Loucy (cell line): Measurements from ENCODE around the gene CAB39.

ENCODE experiments used
- H2AFZ ChIP-seq: fragments of 200-600 bp; sonication (generic); 2 replicates; pipeline ENCODE4 v1.6.0; 2016; ENCODE audit warnings: antibody characterized with exemption, mild to moderate bottlenecking, low read length, moderate library complexity
- H3F3A ChIP-seq: fragments of 200-600 bp; 2 replicates; pipeline ENCODE4 v1.6.0; 2016; ENCODE audit warnings: antibody characterized with exemption, low read depth, mild to moderate bottlenecking
- H3K27me3 ChIP-seq: fragments of 200-600 bp; sonication (generic); 2 replicates; pipeline ENCODE4 v1.6.1; 2014; ENCODE audit warnings: low read length, mild to moderate bottlenecking; ENCODE audit not compliant: insufficient read depth, poor library complexity, severe bottlenecking
- H3K36me3 ChIP-seq: fragments of 200-600 bp; sonication (generic); 2 replicates; pipeline ENCODE4 v1.6.1; 2016; ENCODE audit warnings: low read length; ENCODE audit not compliant: insufficient read depth
- H3K4me1 ChIP-seq: fragments of 200-600 bp; sonication (generic); 2 replicates; pipeline ENCODE4 v1.5.1; 2014; ENCODE audit warnings: low read length, mild to moderate bottlenecking; ENCODE audit not compliant: insufficient read depth, poor library complexity, severe bottlenecking
- H3K4me2 ChIP-seq: fragments of 200-600 bp; sonication (generic); 2 replicates; pipeline ENCODE4 v1.6.0; 2014; ENCODE audit warnings: antibody characterized with exemption, low read length, low read depth, mild to moderate bottlenecking; ENCODE audit not compliant: poor library complexity, severe bottlenecking
- H3K4me3 ChIP-seq: fragments of 200-600 bp; sonication (generic); 2 replicates; pipeline ENCODE4 v1.5.1; 2014; ENCODE audit warnings: low read length, mild to moderate bottlenecking, mixed read lengths; ENCODE audit not compliant: poor library complexity, severe bottlenecking
- H3K79me2 ChIP-seq: fragments of 200-600 bp; sonication (generic); 2 replicates; pipeline ENCODE4 v1.6.1; 2014; ENCODE audit warnings: low read length; ENCODE audit not compliant: insufficient read depth
- H3K9ac ChIP-seq: fragments of 200-600 bp; sonication (generic); 2 replicates; pipeline ENCODE4 v1.6.0; 2014; ENCODE audit warnings: mild to moderate bottlenecking, low read depth, low read length, moderate library complexity; ENCODE audit not compliant: poor library complexity, severe bottlenecking
- H3K9me2 ChIP-seq: fragments of 200-600 bp; sonication (generic); replicated peaks from 2 replicates; pipeline ENCODE4 v1.6.1; 2016; ENCODE audit warnings: low read depth, low read length, mixed read lengths
- H3K9me3 ChIP-seq: fragments of 200-600 bp; sonication (generic); 2 replicates; pipeline ENCODE4 v1.6.1; 2014; ENCODE audit warnings: mild to moderate bottlenecking, antibody characterized with exemption, low read length, low read depth; ENCODE audit not compliant: insufficient read depth
- H4K20me1 ChIP-seq: fragments of 200-600 bp; sonication (generic); 2 replicates; pipeline ENCODE4 v1.6.0; 2014; ENCODE audit warnings: antibody characterized with exemption, low read length, mild to moderate bottlenecking; ENCODE audit not compliant: insufficient read depth, poor library complexity, severe bottlenecking
- EZH2phosphoT487 ChIP-seq: fragments of 200-600 bp; IDR thresholded peaks from 2 replicates; pipeline ENCODE4 v1.6.1; 2018; ENCODE audit warnings: antibody characterized with exemption, mild to moderate bottlenecking, moderate library complexity, borderline replicate concordance
- TF ChIP-seq, protein P1 (sequence below): fragments of 200-600 bp; sonication (generic); conservative IDR thresholded peaks from 2 replicates; pipeline ENCODE4 v1.5.1; 2014; ENCODE audit warnings: mild to moderate bottlenecking, antibody characterized with exemption, low read length

CAB39 gene

DNA sequence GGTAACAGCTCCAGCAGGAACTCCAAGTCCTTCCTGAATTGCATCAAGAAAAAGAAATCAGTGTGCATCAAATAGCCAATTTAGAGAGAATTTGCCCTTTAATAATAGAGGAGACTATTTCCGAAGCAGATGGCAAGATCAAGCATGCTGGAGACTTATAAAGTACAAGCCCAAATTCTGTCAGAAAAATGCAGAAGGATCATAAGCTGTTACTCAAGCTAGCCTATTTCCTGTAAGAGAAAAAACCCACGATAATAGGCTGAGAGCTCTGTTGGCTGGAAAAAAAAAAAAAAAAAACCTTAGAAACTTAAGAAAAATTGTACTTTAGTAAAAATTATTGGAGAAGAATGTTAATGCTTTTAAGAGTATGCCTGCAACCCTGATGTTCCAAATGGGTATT lies 127.7 kb downstream of the CAB39 start:
- no peak for TF ChIP-seq EZH2phosphoT487
- TF ChIP-seq, protein P1, sequence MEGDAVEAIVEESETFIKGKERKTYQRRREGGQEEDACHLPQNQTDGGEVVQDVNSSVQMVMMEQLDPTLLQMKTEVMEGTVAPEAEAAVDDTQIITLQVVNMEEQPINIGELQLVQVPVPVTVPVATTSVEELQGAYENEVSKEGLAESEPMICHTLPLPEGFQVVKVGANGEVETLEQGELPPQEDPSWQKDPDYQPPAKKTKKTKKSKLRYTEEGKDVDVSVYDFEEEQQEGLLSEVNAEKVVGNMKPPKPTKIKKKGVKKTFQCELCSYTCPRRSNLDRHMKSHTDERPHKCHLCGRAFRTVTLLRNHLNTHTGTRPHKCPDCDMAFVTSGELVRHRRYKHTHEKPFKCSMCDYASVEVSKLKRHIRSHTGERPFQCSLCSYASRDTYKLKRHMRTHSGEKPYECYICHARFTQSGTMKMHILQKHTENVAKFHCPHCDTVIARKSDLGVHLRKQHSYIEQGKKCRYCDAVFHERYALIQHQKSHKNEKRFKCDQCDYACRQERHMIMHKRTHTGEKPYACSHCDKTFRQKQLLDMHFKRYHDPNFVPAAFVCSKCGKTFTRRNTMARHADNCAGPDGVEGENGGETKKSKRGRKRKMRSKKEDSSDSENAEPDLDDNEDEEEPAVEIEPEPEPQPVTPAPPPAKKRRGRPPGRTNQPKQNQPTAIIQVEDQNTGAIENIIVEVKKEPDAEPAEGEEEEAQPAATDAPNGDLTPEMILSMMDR = no peak
- Histone ChIP-seq H3K4me1 (peaks cover 5% of the 10 kb centered on the region), H3K4me2 (no peak overlapping the region), H3K4me3 (no peak overlapping the region), H2AFZ (no peak overlapping the region; the same call in 1 of the 2 replicates), H3K27me3 (no peaks in the 10 kb centered on the region), H3K79me2 (no peaks in the 10 kb centered on the region), H3K36me3 (no peaks in the 10 kb centered on the region), H3K9me2 (no peaks in the 10 kb centered on the region), H3K9me3 (no peaks in the 10 kb centered on the region), H4K20me1 (no peaks in the 10 kb centered on the region), H3F3A (no peaks in the 10 kb centered on the region), H3K9ac (no peak overlapping the region)

DNA sequence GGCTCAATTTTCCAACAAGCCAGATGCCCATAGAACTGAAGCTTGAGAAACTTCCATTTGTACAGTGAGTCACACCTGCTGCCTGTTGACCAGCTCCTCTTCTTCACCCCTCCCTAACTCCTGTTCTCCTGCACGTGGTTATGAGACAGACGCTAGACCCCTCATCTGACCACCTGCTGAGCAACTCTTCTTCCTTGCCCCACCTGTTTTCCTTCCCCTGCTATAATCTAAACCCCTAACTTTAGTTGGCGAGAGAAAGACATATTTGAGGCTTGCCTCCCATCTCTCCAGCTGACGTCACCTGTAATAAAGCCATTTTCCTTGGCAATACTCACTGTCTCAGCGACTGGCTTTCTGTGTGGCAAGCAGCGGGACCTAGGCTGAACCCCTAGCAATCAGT lies 129.8 kb downstream of the CAB39 start:
- TF ChIP-seq EZH2phosphoT487 = no peak
- TF ChIP-seq, protein P1 = no peak
- no peak overlapping the region for H2AFZ ChIP-seq
- no peaks in the 10 kb centered on the region for H3F3A ChIP-seq
- H3K36me3 ChIP-seq = no peaks in the 10 kb centered on the region
- H3K9ac ChIP-seq = no peak overlapping the region
- H3K79me2 ChIP-seq = no peaks in the 10 kb centered on the region
- H3K27me3 ChIP-seq = no peaks in the 10 kb centered on the region
- H3K4me2 ChIP-seq = no peak overlapping the region
- H3K4me1 ChIP-seq = peaks cover 5% of the 10 kb centered on the region
- no peaks in the 10 kb centered on the region for H3K9me3 ChIP-seq
- no peaks in the 10 kb centered on the region for H3K9me2 ChIP-seq
- H4K20me1 ChIP-seq = no peaks in the 10 kb centered on the region
- no peak overlapping the region for H3K4me3 ChIP-seq

DNA sequence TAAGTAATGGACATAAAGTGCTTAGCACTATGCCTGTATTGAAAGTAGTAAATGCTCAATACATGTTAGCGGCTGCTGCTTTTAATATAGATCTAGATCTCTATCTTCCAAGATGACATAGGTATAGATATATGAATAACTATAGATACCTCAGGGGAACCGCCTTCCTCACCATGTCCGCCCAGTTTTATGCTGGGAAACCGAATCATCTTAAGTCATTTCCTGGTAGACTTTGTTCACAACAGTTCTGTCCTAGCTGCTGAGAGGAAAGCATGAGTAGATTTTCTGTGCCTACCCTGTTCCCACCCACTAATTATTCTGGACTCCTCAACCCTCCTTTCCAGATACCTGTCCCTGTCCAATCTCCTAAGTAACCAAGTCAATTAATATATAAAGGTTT lies 130.5 kb downstream of the CAB39 start:
- TF ChIP-seq, protein P1 = no peak
- TF ChIP-seq EZH2phosphoT487 = no peak
- Histone ChIP-seq H3K9me2 (no peaks in the 10 kb centered on the region), H4K20me1 (no peaks in the 10 kb centered on the region), H2AFZ (no peak overlapping the region), H3K4me2 (no peak overlapping the region), H3K4me3 (no peak overlapping the region), H3K36me3 (no peaks in the 10 kb centered on the region), H3K9me3 (no peaks in the 10 kb centered on the region), H3F3A (no peaks in the 10 kb centered on the region), H3K9ac (no peak overlapping the region), H3K4me1 (peaks cover 5% of the 10 kb centered on the region), H3K27me3 (no peaks in the 10 kb centered on the region), H3K79me2 (no peaks in the 10 kb centered on the region)
